H1 (cell line): ENCODE results near the gene NDRG2. TPM values are rescaled to one million over a fixed set of nuclear protein-coding genes. Genes with fewer than 3 reads are reported as not detected.

Source experiments
- MAFK ChIP-seq: IDR thresholded peaks from 2 replicates; pipeline ENCODE4 v1.6.1; 2012; ENCODE audit warnings: low read depth, mild to moderate bottlenecking, improper control_type of control experiment, low read length
- polyA plus RNA-seq, 7 experiments: library from polyadenylated mRNA; depleted of rRNA in 3 of 7; stranded (reverse) in 5 of 7; unstranded in 2 of 7; fragments of >200 nt in 5 of 7; fragments of 200-250 nt in 2 of 7; gene quantifications; 1 replicate in 5 of 7; 2 replicates in 1 of 7; 4 replicates in 1 of 7; pipeline versions ENCODE4 v1.2.1 to v1.2.3, GENCODE V29; 2011 to 2013; ENCODE audit warnings: missing spikeins in 2 of 7, mixed read lengths in 2 of 7
- total RNA-seq: library from RNA; stranded (reverse); fragmentation: NEBNext Ultra II Directional; extraction: Animal tissue kit (Norgen Biotek cat#: 25700); gene quantifications from 2 replicates; pipeline ENCODE4 v1.2.1, GENCODE V29; 2021
- TF ChIP-seq, protein P1 (sequence below): fragments of 300-600 bp; sonication (generic); IDR thresholded peaks from 2 replicates; pipeline ENCODE4 v1.7.1; 2012; ENCODE audit warnings: low read length, moderate library complexity, mild to moderate bottlenecking, inconsistent platforms; ENCODE audit not compliant: insufficient replicate concordance

Gene NDRG2
- total and polyA plus RNA-seq, 2 of the 8 experiments (the other 6 are each of a cell fraction or from before 2014, with no cell fraction given) = 29.9 to 48.6 TPM

DNA sequence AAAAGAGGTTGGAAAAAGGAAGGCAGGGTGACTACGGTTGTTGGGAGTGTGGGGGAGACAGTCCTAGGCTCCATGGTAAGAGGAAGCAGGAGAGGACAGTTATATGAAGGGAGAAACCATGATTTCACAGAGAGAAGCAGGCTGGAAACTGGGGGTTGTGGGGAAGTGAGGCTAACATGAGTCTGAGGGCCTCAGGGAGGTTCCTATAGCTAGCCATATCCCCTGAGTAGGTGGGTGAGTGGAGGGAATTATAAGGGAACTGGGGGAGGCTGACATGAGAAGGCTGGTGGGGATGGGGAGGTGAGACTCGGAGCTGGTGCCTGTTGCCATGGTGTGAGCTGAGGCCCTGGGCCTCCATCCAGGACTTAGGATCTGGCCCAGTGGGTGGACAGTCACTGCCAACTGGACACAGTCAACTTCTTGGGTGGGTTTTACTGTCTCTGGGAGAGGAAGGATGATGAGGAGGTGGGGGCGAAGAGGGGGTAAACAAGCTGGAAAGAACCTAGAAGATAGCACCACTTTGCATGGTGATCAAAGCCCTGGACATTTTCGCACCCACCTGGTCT lies 8.4 kb upstream of the NDRG2 start (continued):
- TF ChIP-seq, protein P1, sequence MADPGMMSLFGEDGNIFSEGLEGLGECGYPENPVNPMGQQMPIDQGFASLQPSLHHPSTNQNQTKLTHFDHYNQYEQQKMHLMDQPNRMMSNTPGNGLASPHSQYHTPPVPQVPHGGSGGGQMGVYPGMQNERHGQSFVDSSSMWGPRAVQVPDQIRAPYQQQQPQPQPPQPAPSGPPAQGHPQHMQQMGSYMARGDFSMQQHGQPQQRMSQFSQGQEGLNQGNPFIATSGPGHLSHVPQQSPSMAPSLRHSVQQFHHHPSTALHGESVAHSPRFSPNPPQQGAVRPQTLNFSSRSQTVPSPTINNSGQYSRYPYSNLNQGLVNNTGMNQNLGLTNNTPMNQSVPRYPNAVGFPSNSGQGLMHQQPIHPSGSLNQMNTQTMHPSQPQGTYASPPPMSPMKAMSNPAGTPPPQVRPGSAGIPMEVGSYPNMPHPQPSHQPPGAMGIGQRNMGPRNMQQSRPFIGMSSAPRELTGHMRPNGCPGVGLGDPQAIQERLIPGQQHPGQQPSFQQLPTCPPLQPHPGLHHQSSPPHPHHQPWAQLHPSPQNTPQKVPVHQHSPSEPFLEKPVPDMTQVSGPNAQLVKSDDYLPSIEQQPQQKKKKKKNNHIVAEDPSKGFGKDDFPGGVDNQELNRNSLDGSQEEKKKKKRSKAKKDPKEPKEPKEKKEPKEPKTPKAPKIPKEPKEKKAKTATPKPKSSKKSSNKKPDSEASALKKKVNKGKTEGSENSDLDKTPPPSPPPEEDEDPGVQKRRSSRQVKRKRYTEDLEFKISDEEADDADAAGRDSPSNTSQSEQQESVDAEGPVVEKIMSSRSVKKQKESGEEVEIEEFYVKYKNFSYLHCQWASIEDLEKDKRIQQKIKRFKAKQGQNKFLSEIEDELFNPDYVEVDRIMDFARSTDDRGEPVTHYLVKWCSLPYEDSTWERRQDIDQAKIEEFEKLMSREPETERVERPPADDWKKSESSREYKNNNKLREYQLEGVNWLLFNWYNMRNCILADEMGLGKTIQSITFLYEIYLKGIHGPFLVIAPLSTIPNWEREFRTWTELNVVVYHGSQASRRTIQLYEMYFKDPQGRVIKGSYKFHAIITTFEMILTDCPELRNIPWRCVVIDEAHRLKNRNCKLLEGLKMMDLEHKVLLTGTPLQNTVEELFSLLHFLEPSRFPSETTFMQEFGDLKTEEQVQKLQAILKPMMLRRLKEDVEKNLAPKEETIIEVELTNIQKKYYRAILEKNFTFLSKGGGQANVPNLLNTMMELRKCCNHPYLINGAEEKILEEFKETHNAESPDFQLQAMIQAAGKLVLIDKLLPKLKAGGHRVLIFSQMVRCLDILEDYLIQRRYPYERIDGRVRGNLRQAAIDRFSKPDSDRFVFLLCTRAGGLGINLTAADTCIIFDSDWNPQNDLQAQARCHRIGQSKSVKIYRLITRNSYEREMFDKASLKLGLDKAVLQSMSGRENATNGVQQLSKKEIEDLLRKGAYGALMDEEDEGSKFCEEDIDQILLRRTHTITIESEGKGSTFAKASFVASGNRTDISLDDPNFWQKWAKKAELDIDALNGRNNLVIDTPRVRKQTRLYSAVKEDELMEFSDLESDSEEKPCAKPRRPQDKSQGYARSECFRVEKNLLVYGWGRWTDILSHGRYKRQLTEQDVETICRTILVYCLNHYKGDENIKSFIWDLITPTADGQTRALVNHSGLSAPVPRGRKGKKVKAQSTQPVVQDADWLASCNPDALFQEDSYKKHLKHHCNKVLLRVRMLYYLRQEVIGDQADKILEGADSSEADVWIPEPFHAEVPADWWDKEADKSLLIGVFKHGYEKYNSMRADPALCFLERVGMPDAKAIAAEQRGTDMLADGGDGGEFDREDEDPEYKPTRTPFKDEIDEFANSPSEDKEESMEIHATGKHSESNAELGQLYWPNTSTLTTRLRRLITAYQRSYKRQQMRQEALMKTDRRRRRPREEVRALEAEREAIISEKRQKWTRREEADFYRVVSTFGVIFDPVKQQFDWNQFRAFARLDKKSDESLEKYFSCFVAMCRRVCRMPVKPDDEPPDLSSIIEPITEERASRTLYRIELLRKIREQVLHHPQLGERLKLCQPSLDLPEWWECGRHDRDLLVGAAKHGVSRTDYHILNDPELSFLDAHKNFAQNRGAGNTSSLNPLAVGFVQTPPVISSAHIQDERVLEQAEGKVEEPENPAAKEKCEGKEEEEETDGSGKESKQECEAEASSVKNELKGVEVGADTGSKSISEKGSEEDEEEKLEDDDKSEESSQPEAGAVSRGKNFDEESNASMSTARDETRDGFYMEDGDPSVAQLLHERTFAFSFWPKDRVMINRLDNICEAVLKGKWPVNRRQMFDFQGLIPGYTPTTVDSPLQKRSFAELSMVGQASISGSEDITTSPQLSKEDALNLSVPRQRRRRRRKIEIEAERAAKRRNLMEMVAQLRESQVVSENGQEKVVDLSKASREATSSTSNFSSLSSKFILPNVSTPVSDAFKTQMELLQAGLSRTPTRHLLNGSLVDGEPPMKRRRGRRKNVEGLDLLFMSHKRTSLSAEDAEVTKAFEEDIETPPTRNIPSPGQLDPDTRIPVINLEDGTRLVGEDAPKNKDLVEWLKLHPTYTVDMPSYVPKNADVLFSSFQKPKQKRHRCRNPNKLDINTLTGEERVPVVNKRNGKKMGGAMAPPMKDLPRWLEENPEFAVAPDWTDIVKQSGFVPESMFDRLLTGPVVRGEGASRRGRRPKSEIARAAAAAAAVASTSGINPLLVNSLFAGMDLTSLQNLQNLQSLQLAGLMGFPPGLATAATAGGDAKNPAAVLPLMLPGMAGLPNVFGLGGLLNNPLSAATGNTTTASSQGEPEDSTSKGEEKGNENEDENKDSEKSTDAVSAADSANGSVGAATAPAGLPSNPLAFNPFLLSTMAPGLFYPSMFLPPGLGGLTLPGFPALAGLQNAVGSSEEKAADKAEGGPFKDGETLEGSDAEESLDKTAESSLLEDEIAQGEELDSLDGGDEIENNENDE = no peak
- no peak for TF ChIP-seq MAFK
